NT2/D1 (cell line): ENCODE measurements around the gene WDFY3.

Experiments
- YY1 ChIP-seq: IDR thresholded peaks from 2 replicates; pipeline ENCODE4 v1.6.1; 2011; ENCODE audit not compliant: insufficient read length, insufficient read depth
- ZNF274 ChIP-seq: IDR thresholded peaks from 2 replicates; pipeline ENCODE4 v1.6.1; 2011; ENCODE audit warnings: mild to moderate bottlenecking, low read depth, low read length

DNA sequence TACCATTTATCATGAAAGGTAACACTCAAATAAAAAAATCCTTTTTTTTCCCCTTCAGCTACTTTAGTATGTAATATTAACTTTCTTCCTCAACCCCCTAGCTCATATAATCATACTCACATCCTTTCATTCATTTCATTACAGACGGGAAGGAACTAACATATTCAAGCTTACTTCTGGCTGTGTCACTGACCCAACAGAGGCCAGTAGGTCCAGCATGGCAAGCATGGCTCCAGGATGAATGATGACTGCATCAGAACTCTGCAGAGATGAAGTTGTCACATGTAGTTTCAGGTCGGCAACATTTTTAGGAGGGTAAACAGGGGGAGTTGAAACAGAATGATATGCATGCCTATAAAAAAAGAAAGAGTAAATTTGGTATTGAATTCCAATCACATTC, 163.4 kb downstream of the WDFY3 start:
- TF ChIP-seq YY1 (no peak), ZNF274 (no peak)
